D341Med (cell line): Measurements from ENCODE around the gene MLLT11.
"Not testable (repeated sequence)": the region's sequence is repeated elsewhere in the genome, so short reads cannot be mapped to it uniquely, and the experiment has no call there.

Source experiments
- DNase-seq: peaks from one replicate; pipeline ENCODE4 v3.0.0; 2012; ENCODE audit warnings: low spot score

Gene MLLT11

DNA sequence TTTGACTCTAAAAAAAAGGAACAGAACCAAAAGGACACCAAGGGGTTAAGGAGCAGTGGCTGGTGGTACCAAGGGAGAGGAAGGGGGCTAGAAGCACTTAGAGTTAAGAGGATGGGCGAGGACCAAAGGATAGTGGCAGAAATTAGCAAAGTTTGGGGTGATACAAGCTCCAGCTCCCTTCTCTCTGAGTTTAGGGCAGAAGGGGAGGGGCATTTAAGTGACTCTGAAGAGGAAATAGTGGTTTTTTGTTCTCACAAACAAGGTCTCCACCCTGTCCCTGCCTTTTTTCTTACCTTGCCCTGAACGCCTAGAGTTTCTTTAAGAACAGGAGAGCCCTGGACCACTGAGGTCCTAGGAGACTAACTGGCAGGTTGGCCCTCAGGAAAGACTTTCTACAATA lies 4.0 kb upstream of the MLLT11 start:
- no peak for DNase-seq

GRCh38 chr1:151058692-151059091 lies 1.5 kb upstream of the MLLT11 start:
- DNase-seq = peak; percentile 59

DNA sequence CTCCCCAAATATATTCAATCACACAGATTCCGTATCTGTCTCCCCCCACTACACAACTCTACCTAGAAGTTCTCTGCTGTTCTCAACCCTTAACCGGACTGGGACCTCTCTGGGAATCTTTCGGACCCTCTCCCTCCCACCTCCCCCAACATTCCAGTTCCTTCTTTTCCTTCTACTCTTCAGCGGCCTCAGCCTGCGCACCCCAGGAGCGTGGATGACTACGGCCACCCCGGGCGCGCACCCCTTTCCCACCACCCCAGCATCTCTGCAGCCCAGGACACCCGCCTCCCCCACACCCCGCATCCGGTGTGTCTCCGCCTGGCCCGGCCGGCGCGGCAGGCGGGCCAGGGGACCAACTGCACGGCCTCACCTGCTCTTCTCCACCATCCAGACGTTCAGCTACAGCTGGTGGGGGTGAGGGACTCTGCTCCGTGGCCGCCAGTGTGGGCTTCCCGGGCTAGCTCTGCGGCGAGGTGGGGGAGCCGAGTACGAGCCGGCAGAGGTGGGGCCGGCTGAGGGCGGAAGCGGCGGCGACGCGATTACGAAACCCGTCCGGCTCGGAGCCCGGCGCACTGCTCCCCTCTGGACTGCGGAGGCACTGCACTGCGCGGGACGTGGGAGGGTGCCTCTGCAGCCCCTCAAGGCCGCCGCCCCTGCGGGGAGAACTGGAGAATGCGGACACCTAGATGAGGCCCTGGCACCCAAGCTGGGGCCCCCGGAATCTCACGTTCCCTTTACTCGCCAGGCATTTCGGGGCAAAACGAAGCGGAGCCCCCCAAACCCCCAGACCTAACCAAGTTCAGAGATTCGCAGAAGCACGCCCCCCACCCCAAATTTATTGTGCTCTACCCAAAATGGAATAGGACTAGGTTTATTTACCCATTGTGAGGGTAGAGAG lies 839 bp upstream of the MLLT11 start, which contains the start of gene CDC42SE1:
TSS of gene CDC42SE1 (minus strand) at position 514 of the 898 bp plus-strand sequence. CDS start 3,892 bp downstream, outside the sequence.
- peak; percentile 96 for DNase-seq

- no peak for DNase-seq
Measured at GRCh38 chr1:151060657-151061421, 642 bp downstream of the MLLT11 start.

GRCh38 chr1:151061704-151062103 lies 1.5 kb downstream of the MLLT11 start:
- DNase-seq = no peak

GRCh38 chr1:151062741-151063371 lies 2.7 kb downstream of the MLLT11 start:
- peak; percentile 42 for DNase-seq

DNA sequence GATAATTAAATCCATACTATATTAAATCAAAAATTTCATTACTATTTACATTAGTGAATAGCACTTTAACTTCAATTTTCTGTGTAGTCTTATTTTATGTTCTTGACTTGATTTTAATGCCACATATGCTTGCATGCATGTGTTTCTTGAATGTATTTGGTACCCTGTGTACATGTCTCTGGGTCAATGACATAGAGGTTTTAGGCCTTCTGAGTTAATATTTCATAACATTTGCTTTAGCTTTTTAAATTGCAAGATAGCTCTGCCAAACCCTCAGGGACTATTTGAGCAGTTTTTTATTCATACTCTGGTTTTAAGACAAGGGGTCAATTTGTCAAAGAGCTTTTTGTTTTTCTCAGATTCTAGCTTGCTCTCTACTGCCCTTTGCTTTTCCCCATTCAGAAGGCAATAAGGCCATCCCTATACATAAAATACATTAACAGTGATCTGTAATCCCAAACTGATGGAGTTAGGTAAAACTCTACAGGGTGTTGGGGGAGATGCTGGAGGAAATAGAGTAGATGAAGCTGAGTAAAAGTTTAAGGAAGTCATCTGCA lies 5.0 kb downstream of the MLLT11 start:
- DNase-seq = no peak

GRCh38 chr1:151067185-151067584 lies 7.0 kb downstream of the MLLT11 start:
- DNase-seq = no peak

GRCh38 chr1:151069103-151069486 lies 8.9 kb downstream of the MLLT11 start:
- DNase-seq = no peak

- DNase-seq = peak; percentile 94
Measured at GRCh38 chr1:151070474-151071276, 10.5 kb downstream of the MLLT11 start, which contains the start of gene GABPB2. Gene GABPB2 (plus strand): TSS chr1:151070761. CDS start chr1:151088190, 17,429 bp downstream.

DNA sequence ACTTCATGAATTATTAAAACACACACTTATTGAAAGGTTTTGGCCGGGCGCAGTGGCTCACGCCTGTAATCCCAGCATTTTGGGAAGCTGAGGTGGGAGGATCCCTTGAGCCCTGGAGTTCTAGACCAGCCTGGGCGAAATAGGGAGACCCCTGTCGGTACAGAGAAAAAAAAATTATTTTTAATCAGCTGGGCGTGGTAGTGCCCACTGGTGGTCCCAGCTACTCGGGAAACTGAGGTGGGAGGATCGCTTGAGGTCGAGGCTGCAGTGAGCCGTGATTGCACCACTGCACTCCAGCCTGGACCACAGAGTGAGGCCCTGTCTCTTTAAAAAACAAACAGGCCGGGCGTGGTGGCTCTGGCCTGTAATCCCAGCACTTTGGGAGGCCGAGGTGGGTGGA lies 12.0 kb downstream of the MLLT11 start:
- DNase-seq = no peak

GRCh38 chr1:151085953-151086559 lies 25.9 kb downstream of the MLLT11 start:
- no peak for DNase-seq

DNA sequence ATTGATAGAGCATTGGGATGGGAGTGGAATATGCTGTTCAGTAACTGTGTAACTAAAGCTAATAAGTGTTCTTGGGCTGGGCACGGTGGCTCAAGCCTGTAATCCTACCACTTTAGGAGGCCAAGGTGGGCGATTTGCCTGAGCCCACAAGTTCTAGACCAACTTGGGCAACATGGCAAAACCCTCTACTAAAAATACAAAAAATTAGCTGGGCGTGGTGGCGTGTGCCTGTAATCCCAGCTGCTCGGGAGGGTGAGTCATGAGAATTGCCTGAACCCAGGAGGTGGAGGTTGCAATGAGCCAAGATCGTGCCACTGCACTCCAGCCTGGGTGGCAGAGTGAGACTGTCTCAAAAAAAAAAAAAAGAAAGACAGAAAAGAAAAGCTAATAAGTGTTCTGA lies 37.2 kb downstream of the MLLT11 start:
- DNase-seq = not testable (repeated sequence)

GRCh38 chr1:151098126-151098525 lies 37.9 kb downstream of the MLLT11 start:
- DNase-seq = no peak

DNA sequence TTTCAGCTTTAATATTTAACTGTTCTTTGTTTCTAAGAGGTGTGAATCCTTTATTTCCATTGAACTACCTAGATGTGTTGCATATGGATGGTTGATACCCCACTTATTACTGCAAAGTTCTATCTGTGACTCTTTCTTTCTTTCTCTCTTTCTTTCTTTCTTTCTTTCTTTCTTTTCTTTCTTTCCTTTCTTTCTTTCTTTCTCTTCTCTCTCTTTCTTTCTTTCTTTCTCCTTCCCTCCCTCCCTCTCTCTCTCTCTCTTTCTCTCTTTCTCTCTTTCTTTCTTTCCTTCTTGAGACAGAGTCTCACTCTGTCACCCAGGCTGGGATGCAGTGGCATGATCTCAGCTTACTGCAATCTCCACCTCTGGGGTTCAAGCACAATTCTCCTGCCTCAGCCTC lies 44.4 kb downstream of the MLLT11 start:
- DNase-seq = no peak

GRCh38 chr1:151106894-151107293 lies 46.7 kb downstream of the MLLT11 start:
- DNase-seq = no peak

GRCh38 chr1:151108331-151108730 lies 48.1 kb downstream of the MLLT11 start:
- no peak for DNase-seq

- DNase-seq = no peak
Measured at GRCh38 chr1:151113877-151114276, 53.7 kb downstream of the MLLT11 start.
